IMR-90 (cell line): ENCODE measurements around the gene FAM168A.

Source experiments
- CEBPB ChIP-seq: IDR thresholded peaks from 2 replicates; pipeline ENCODE4 v1.6.1; 2012; ENCODE audit warnings: low read depth, low read length, improper control_type of control experiment
- FOS ChIP-seq: fragments of 150-350 bp; IDR thresholded peaks from 2 replicates; pipeline ENCODE4 v1.6.1; 2016; ENCODE audit warnings: low read depth, low read length
- MXI1 ChIP-seq: IDR thresholded peaks from 2 replicates; pipeline ENCODE4 v1.6.1; 2012; ENCODE audit warnings: low read depth, mild to moderate bottlenecking, low read length, moderate library complexity, borderline replicate concordance
- POLR2A ChIP-seq: IDR thresholded peaks from 2 replicates; pipeline ENCODE4 v1.6.1; 2012; ENCODE audit warnings: mild to moderate bottlenecking, low read depth, low read length
- TF ChIP-seq, protein P1 (sequence below): conservative IDR thresholded peaks from 2 replicates; pipeline ENCODE4 v1.5.1; 2012; ENCODE audit warnings: mild to moderate bottlenecking, low read depth, low read length, improper control_type of control experiment
- TF ChIP-seq, protein P2 (sequence below): fragments of 150-350 bp; IDR thresholded peaks from 2 replicates; pipeline ENCODE4 v1.6.1; 2016; ENCODE audit warnings: low read depth, mild to moderate bottlenecking, low read length, moderate library complexity, borderline replicate concordance

DNA sequence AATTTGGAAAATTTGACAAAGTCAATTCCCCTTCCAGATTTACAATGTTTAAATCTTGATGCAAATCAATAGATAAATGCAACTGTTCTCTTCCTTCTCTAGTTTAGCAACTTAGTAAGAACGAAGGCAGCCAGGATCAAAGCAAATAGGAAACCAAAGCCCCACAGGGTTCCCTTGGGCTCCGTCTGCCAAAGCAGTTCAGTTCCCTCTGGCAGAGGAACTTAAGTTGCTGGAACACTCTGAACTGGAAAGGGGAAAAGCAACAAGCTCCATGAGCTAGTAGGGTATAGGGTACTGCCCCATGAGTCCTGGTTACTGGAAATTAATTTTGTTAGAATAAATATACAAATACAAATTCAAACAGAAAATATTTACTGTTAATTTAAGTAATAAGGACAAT is 130.4 kb downstream of the FAM168A start:
- no peak for TF ChIP-seq POLR2A
- TF ChIP-seq, protein P1, sequence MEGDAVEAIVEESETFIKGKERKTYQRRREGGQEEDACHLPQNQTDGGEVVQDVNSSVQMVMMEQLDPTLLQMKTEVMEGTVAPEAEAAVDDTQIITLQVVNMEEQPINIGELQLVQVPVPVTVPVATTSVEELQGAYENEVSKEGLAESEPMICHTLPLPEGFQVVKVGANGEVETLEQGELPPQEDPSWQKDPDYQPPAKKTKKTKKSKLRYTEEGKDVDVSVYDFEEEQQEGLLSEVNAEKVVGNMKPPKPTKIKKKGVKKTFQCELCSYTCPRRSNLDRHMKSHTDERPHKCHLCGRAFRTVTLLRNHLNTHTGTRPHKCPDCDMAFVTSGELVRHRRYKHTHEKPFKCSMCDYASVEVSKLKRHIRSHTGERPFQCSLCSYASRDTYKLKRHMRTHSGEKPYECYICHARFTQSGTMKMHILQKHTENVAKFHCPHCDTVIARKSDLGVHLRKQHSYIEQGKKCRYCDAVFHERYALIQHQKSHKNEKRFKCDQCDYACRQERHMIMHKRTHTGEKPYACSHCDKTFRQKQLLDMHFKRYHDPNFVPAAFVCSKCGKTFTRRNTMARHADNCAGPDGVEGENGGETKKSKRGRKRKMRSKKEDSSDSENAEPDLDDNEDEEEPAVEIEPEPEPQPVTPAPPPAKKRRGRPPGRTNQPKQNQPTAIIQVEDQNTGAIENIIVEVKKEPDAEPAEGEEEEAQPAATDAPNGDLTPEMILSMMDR = no peak
- TF ChIP-seq FOS = no peak
- no peak for TF ChIP-seq MXI1
- TF ChIP-seq CEBPB = no peak
- TF ChIP-seq, protein P2, sequence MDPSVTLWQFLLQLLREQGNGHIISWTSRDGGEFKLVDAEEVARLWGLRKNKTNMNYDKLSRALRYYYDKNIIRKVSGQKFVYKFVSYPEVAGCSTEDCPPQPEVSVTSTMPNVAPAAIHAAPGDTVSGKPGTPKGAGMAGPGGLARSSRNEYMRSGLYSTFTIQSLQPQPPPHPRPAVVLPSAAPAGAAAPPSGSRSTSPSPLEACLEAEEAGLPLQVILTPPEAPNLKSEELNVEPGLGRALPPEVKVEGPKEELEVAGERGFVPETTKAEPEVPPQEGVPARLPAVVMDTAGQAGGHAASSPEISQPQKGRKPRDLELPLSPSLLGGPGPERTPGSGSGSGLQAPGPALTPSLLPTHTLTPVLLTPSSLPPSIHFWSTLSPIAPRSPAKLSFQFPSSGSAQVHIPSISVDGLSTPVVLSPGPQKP = no peak
